Limb (tissue), 2 donors: ENCODE results near the gene CLN3.
A peak's percentile ranks its signal among the peaks of the same experiment; 100 is the strongest.
"Not testable (repeated sequence)": the region's sequence is repeated elsewhere in the genome, so short reads cannot be mapped to it uniquely, and the experiment has no call there.

Experiments used
- DNase-seq, 2 donors: peaks; one replicate each; pipeline ENCODE4 v3.0.0-alpha.2; 2016; ENCODE audit errors: extremely low spot score in 2 of 2

CLN3 gene

DNA sequence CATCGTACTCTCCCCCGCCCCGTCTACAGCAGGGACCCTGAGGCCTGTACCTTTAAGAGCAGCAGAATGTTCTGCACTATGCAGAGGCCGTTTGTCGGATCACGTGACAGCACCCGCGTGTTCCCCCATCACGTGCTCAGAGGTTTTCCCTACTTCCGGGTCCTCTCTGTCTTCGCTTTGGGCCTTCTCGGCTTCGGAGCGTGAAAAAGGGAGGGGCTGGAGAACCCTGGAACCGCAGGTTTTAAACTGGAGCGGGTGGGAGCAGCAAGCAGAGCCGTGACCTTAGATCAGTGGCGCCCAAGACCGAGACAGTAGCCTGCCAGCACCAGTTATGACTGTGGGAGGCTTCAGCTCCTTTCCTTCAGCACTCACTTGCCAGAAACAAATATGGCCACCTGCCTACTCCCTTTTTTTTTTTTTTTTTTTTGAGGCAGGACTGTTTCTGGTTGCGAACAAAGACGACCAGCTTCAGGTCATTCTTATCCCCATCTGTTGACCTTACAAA lies at the start of gene CLN3:
Gene CLN3, minus strand, starts transcription at position 105 of the 505 bp plus-strand sequence. CDS start 315 bp downstream, outside the sequence.
- peak; percentile 92 to 96 for DNase-seq

DNA sequence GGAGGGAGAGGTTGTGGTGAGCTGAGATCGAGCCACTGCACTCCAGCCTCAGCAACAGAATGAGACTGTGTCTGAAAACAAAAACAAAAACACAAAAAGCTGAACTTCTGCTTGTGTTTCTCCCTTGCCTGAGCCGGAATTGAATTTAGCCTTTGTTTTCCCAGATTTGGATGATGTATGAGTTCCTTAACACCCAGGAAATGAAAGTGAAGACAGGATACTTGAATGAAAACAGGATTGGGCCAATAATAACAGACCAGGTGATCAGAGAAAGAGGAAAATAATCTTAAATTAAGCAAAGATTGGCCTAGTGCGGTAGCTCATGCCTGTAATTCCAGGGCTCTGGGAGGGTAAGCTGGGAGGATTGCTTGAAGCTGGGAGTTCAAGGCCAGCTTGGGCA lies 48.5 kb upstream of the CLN3 start:
- no peak for DNase-seq

DNA sequence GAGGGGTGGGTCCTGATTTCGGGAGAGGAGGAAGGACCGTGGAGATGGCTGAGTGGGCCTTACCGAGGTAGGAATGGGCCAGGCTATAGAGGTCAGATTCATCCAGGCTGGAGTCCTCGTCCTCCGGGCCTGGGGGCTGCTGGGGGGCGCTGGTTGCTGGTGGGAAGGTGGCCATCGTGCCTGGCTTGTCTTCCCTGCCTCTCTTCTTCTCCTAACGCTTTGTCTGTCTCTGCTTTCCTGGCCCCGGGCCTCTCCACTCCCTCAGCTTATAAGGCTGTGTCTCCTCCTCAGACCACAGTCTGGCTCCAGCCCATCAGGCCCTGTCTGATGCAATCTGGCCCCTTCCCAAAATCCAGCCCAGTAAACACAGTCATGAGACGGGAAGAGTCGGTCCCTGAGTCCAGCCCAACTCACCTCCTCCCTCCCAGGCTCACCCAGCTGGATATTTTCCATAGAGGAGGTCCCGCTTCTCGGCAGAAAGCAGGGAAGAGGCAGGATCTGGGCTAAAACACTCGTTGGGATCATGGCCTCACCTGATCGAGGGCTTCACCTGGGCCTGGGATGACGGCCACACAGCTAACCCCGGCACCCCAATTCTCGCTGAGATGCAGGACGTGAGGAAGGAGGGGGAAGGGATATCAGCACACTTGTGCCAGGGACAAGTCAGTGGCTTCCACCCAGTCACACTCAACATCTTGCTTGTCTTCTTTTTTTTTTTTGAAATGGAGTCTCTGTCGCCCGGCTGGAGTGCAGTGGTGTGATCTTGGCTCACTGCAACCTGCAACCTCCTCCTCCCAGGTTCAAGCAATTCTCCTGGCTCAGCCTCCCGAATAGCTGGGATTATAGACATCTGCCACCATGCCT lies 47.1 kb upstream of the CLN3 start, which contains the start of gene NUPR1:
Gene NUPR1, minus strand, starts transcription at position 242 of the 864 bp plus-strand sequence. Its CDS starts 67 bp downstream, at position 175.
- peak; percentile 85 to 90 for DNase-seq

DNA sequence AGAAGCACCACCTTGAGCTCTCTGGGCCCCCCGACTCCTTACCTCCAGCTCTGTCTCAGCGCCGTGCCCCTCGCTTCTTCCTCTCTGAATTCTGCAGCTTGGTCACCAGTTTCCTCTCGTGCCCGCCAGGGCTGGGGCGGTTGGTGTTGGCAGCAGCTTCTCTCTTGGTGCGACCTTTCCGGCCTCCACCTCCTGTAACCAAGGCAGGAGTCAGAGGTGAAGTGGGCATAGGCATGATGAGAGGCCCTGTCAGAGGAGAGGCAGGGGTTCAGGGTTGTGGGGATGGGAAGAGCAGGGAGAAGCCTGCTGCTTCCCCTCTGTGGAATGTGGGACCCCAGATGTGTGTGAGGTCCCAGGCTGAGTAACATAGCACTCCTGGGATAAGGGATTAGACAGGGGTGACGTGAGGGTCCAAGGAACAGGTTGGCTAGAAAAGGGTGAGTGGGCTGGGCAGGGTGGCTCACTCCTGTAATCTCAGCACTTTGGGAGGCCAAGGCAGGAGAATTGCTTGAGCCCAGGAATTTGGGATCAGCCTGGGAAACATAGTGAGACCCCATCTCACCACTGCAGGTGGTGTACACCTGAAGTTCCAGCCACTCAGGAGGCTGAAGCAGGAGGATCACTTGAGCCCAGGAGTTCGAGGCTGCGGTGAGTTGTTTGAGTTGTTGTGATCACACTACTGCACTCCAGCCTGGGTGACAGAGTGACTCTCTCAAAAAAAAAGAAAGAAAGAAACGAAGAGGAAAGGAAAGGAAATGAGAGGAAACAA lies 46.3 kb upstream of the CLN3 start:
- DNase-seq: no peak

DNA sequence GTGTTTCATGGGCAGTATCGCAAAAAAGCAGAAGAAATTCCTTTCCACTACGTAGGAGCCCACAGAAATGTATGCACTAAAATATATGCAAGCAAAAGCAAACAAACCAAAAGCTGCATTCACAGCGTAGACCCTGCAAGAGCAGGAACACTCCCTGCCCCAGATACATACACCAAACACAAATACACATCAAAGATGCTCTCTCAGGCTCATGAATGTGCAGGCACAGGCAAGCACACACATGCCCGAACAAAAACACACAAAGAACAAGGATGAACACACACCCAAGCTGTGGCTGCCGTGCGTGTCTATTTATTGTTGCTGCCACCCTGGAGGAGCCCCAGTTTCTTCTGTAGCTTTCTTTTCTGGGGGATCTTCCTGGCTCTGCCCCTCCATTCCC lies 45.2 kb upstream of the CLN3 start:
- no peak for DNase-seq

DNA sequence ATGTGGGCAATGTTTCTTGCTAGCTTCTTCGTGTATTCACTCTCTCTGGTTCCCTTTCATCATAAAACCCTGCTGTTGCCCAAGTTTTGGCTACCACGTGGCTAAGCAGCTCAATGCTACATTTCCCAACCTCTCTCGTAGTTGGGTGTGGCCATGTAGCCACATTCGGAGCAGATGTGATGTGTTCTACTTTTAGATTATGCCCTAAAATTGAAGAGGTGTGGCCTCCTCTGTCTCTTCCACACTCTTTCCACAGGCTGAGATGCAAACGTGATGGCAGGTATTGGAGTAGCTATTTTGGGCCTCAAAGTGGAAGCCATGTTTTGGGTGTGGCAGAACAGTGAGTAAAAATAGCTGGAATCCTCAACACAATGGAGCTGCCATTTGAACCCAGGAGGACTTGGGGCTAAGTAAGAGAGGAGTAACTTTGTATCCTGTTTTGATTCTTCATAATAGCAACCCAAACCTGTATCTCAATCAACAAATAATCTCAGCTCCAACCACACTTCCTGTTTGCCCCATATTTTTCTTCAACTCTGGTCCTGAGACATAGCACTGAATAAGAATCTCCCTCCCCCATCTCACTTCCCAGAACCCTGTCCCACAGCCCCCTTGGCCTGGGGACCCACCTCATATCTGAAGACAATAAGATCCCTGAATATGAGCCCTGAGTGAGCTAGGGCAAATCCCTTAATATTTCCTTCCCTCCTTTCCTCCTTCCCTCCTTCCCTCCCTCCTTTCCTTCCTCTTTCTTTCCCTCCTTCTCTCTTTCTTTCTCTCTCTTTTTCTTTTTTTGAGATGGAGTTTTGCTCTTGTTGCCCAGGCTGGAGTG lies 42.9 kb upstream of the CLN3 start:
- DNase-seq: no peak

DNA sequence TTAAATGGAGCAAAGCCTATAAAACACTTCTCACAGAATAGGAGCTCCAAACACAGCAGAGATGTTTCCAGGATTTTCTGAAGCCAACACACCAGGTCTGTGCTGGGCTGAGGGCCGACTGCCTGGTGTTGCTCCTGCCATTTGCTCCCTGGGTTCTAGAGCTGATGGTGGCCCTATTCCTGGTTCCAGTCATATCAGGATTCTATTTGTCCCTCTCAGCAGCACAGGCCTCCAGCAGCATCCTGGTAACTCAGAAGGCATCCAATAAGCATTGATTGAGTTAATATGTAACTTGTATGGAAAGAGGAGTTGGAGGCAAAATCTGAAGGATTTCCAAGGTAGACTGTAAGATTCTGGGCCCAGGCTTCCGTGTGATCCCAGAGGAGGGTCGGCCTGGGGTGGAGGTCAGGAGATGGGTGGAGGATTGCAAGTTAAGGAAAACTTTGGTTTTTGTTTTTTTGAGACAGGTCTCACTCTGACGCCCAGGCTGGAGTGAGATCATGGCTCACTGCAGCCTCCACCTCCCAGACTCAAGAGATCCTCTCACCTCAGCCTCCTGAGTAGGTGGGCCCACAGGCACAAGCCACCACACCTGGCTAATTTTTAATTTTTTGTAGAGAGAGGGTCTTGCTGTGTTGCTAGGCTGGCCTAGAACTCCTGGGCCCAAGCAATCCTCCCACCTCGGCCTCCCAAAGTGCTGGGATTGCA lies 41.2 kb upstream of the CLN3 start:
- no peak for DNase-seq

DNA sequence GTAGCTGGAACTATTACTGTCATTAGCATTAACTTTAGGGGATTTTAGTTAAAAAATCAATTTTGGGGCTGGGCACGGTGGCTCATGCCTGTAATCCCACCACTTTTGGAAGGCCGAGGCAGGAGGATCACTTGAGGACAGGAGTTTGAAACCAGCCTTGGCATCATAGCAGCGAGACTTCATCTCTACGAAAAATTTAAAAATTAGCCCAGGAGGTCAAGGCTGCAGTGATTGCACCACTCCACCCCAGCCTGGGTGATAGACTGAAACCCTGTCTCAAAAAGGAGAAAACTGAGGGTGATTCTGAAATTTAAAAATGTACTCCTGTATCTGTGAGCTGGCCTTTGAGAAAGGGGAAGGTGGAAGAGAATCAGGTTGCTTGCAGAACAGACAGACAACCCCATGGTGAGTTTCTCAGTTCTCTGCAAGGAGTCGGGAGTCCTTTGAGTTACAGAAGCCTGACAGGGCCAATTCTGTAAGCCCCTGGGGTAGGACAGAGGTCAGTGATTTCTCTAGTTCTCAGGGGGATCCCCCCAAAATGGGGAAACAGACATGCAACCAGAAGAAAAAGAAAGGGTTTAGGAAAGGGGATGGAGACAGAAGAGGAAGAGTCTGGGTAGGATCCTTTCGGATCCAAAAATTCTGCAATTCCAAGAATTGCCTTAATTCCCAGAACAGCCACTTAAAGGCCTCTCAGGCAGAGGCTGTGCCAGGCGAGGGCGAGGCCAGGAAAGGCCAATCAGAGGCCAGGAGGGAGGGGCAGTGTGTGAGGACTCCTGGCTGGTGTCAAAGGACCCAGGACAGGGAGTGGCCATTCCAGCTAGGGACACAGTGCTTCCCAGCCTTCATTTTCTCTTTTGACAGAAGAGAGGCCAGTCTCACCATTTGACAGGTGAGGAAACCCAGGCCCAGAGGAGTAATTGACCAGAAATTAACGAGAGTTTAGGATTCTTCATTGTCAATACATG lies 40.2 kb upstream of the CLN3 start:
- no peak for DNase-seq

DNA sequence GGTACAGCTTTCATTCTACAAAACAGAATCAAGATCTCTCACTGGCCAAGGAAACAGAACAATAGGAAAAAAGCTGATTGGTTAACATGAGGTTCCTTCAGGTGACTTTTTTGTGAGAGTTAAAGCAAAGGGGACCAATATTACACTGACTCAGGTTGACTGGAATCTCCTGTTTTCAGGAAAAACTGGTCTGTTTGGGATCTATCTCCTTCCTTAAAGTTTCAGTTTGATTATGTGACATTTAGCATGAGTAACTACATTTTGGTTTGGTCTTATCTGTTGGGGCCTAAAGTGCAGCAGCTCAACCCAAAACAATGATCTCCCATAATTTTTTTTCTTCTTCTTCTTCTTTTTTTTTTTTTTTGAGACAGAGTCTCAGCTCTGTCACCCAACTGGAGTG lies 37.2 kb upstream of the CLN3 start:
- DNase-seq: no peak

DNA sequence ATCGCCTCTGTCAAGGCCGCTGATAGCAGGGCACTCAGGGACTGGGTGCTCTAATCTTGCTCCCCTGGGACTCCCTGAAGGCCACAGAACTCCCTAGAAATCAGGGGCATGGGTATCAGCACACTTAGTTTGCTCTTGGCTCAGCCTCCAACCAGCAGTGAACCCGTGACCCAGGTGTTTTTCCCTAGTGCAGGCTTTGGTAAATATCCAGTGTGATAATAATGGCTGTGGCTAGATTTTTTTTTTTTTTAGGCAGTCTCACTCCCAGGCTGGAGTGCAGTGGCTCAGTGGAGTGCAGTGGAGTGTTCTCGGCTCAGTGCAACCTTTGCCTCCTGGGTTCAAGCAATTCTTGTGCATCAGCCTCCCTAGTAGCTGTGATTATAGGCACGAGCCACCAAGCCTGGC lies 36.6 kb upstream of the CLN3 start:
- no peak for DNase-seq

DNA sequence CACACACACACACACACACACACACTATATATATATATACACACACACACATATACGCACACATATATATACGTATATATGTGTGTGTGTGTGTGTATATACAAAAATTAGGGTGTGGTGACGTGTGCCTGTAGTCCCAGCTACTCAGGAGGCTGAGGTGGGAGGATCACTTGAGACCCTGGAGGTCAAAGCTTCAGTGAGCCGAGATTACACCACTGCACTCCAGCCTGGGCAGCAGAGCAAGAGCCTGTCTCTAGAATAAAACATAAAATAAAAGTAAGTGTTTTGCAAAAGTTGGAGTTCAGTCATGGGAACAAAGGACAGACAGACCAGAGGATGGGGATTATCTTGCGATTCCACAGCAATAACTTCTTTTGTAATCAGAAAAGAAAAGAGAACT lies 36.1 kb upstream of the CLN3 start:
- no peak for DNase-seq

DNA sequence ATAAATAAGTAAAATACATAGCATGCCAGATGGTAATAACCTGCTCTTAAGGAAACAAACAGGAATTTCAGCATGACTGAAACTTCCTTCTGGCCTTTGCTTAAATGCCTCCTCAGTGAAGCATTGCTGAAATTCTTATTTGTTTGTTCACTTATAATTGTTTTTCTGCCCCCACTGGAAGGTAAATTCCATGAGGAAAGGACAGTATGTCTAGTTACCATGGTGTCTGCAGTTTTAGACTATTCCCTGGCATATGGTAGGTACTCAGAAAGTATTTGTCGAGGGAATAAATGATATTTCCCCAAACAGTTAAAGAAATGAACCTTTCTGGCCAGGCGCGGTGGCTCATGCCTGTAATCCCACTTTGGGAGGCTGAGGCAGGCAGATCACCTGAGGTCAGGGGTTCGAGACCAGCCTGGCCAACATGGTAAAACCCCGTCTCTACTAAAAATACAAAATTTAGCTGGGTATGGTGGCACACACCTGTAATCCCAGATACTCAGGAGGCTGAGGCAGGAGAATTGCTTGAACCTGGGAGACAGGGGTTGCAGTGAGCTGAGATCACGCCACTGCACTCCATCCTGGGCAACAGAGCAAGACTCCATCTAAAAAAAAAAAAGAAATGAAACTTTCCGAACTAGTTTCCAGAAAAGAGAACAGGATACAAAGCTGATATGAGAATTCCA lies 35.4 kb upstream of the CLN3 start:
- not testable (repeated sequence) for DNase-seq

DNA sequence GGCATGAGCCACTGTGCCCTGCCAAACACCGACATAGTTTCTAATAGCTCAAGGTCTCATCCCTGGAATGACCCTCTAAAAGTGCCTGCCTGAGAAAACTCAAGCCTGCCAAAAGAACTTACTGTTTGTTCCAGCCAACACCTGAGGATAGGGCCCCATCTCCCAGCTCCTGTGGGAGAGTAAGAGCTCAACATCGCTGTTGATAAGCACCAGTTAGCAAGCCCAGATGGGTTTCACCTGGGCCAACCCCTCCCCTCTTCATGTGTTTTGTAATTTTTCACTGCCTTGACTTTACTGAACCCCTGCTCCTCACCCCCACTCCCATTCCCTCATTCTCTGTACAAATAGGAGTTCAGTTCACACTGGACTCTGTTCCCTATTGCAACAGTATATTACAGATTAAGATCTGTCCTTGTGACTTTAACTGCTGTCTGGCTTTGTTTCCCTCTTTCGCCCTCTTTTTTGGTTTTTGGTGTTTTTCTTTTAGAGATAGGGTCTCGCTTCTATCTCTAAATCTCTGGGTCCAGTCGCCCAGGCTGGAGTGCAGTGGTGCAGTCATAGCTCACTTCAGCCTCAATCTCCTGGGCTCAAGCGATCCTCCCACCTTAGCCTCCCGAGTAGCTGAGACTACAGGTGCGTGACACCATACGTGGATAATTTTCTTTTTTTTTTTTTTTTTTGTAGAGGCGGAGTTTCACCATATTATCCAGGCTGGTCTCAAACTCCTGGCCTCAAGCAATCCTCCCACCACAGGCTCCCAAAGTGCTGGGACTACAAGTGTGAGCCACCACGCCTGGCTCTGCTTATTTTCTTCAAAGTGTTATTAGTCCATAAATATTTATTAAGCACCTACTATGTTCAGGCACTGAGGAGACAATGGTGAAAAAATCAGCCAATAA lies 34.6 kb upstream of the CLN3 start:
- no peak for DNase-seq

DNA sequence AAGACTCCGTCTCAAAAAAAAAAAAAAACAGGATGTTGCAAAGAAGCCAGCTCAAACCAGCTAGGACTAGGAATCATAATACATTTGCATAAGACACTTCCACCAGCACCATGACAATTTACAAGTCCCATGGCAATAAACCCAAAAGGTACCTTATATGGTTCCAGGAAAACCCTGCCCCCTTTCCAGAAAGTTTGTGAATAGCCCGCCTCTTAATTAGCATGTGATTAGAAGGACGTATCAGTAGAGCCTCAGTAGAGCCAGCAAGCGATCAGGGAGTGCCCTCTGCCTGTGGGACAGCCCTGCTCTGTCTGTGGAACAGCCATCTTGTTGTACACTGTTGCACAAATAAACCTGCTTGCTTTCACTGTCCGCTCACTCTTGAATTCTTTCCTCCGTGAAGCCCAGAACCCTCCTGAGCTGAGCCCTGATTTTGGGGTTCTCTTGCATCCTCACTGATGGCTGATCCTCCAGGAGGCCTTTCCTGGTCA lies 32.9 kb upstream of the CLN3 start:
- no peak for DNase-seq

DNA sequence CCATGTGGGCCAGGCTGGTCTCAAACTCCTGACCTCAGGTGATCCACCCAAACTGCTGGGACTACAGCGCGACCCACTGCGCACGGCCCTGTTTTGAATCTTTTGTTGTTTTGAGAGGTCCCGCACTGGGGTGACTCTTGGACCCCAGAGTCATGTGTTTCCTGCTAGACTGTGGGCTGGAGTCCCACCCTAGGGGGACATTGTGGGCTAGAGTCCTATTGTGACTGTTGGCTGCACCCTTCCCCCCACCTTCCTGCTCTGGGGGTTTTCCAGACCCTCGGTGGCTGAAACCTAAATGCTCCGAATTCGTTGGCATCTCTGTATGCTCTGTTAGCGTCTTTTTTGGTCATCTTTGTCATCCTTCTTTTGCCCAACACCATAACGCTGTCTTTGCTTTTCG lies 30.9 kb upstream of the CLN3 start:
- DNase-seq: no peak

DNA sequence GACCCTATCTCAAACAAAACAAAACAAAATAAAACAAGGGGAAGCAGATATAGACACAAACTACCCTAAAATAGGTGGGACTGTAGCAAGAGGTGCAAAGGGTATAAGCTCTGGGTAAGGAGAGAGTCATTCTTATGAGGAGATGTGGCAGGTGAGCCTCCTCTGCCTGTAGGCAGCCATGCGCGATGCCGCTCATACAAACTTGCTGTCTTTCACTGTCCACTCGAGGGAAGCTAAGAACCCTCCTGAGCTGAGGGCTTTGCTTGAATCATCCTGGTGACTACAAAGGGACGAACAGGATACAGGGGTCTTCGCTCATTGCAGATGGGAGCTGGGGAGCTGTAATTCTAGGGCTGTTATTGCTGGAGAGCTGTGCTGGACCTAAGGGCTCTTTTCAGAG lies 29.6 kb upstream of the CLN3 start:
- no peak for DNase-seq

DNA sequence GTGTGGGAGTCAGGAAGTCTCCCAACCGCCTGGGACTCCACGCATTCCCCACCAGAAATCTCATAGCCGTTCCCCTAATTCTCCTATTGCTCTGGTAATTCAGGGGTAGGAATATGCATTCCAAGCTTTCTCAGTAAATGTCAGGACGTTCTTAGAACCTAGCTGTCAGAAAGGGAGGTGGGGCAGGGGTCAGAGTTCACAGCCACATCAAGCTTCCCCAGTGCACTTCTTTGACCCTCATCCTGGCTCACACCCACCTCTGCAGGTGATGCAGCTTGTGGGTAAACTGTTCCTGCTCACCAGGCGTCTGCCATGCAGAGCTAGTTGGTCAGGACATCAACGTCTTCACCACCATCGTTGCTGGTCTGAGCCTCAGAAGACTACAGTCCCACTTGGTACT lies 28.8 kb upstream of the CLN3 start:
- no peak for DNase-seq

DNA sequence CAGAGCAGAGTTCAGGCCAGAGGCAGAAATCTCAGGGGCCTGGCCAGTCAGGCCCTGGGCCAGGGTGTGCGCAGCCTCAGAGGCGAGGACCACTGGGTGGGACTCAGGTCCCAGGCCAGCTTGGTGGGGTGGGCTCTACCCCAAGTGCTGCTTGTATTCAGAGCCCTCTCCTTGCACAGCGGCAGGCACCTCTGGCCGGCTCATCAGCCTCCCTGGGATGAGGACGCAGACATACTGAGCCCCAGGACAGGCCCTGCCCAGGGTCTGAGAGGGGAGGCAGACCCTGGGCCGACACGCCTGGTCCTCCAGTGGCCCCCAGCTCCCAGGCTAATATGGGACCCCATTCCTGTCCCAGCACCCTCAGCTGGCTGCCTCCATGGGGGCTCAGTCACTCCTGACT lies 22.4 kb upstream of the CLN3 start:
- no peak for DNase-seq
